ACHN (cell line): ENCODE results near the gene HOXA9.
A peak's percentile ranks its signal among the peaks of the same experiment; 100 is the strongest.

ENCODE experiments used
- DNase-seq: peaks from one replicate; pipeline ENCODE4 v3.0.0-alpha.2; 2015
- in situ Hi-C: cut with HindIII; loops from 2 replicates; pipeline ENCODE4 v1.10.0; 2017; ENCODE audit warnings: low sequenced_read_pairs, low pct_ligation_motif_present, low pct_unique_long_range_greater_than_20kb

HOXA9 gene

GRCh38 chr7:27191161-27191731 is 25.9 kb upstream of the HOXA9 start:
- in situ Hi-C loops: no loop called here
- no peak for DNase-seq

- DNase-seq: no peak
- in situ Hi-C loops: no loop called here
These were observed 24.8 kb upstream of the HOXA9 start for GRCh38 chr7:27189997-27190748.

GRCh38 chr7:27189295-27189996 is 24.1 kb upstream of the HOXA9 start:
- in situ Hi-C loops: no loop called here
- DNase-seq: no peak

- in situ Hi-C loops: no loop called here
- DNase-seq: no peak
These were observed 23.3 kb upstream of the HOXA9 start for GRCh38 chr7:27188386-27189294.

- in situ Hi-C loops: no loop called here
- DNase-seq: no peak
These were observed 22.4 kb upstream of the HOXA9 start for GRCh38 chr7:27187475-27188385.

- in situ Hi-C loops: no loop called here
- DNase-seq: no peak
These were observed 21.5 kb upstream of the HOXA9 start for GRCh38 chr7:27186668-27187474.

- DNase-seq: no peak
- in situ Hi-C loops: no loop called here
These were observed 20.7 kb upstream of the HOXA9 start for GRCh38 chr7:27185854-27186667.

GRCh38 chr7:27185013-27185853 is 19.9 kb upstream of the HOXA9 start, which contains the start of gene HOXA11:
TSS of gene HOXA11 (minus strand) at chr7:27185232. CDS start at chr7:27185144, 88 bp downstream.
- DNase-seq: no peak
- in situ Hi-C loops: no loop called here

GRCh38 chr7:27184337-27185012 is 19.1 kb upstream of the HOXA9 start:
- in situ Hi-C loops: no loop called here
- DNase-seq: peak; percentile 79

- peak; percentile 50 for DNase-seq
- in situ Hi-C loops: no loop called here
These were observed 18.5 kb upstream of the HOXA9 start for GRCh38 chr7:27183682-27184336.

- no peak for DNase-seq
- in situ Hi-C loops: no loop called here
These were observed 17.7 kb upstream of the HOXA9 start for GRCh38 chr7:27182861-27183681.

GRCh38 chr7:27182285-27182841 is 17.0 kb upstream of the HOXA9 start:
- in situ Hi-C loops: no loop called here
- no peak for DNase-seq

- no peak for DNase-seq
These were observed 16.5 kb upstream of the HOXA9 start for GRCh38 chr7:27181795-27182275.

More at GRCh38 chr7:27181795-27182275, 16.5 kb upstream of the HOXA9 start:
- in situ Hi-C loops: no loop called here
